GM12878 (cell line): ENCODE measurements around the gene ZNF2. TPM values are rescaled to one million over a fixed set of nuclear protein-coding genes. Genes with fewer than 3 reads are reported as not detected.

ENCODE experiments used
- ATAC-seq: fragments of 200-7000 bp; cut with Tn5 transposase; 3 replicates; pipeline ENCODE4 v1.9.1; 2020; ENCODE audit warnings: mild to moderate bottlenecking, moderate library complexity
- BruUV-seq: library from RNA; stranded (reverse); fragments of 400-500 nt; replicated peaks from 2 replicates; lab custom pipeline; 2021; lab: Mats Ljungman, UMichigan
- CTCF ChIA-PET: fragments of 300-600 bp; sonication (Branson Sonifier 250); formaldehyde crosslinking; extraction: SDS; loops from one replicate; lab custom pipeline; 2021; ENCODE audit warnings: inconsistent platforms; lab: Yijun Ruan, JAX
- POLR2A ChIA-PET: fragments of 350-600 bp; formaldehyde crosslinking; extraction: SDS; loops from one replicate; lab custom pipeline; 2021; ENCODE audit warnings: inconsistent platforms; lab: Charles Lee
- RAD21 ChIA-PET: fragments of 300-600 bp; sonication (Branson Sonifier 250); formaldehyde crosslinking; loops from one replicate; lab custom pipeline; 2023; ENCODE audit warnings: antibody characterized with exemption; ENCODE audit not compliant: unreplicated experiment; lab: Charles Lee
- SMC1A ChIA-PET: fragments of 300-600 bp; sonication (Branson Sonifier 250); formaldehyde crosslinking; loops from one replicate; lab custom pipeline; 2023; ENCODE audit not compliant: unreplicated experiment, uncharacterized antibody; lab: Charles Lee
- DNase-seq: peaks from one replicate; pipeline ENCODE4 v3.0.0-alpha.2; 2011; ENCODE audit warnings: low read depth, low spot score
- FAIRE-seq: peaks from 3 replicates; lab custom pipeline; 2011; peaks lifted over from hg19 to GRCh38; lab: Jason Lieb, UNC
- H2AFZ ChIP-seq: 2 replicates; pipeline ENCODE4 v1.6.0; 2011; ENCODE audit warnings: low read depth, low read length, control low read depth; ENCODE audit not compliant: control insufficient read depth
- H3K27ac ChIP-seq: 2 replicates; pipeline ENCODE4 v1.5.1; 2011; ENCODE audit warnings: control low read depth; ENCODE audit not compliant: control insufficient read depth, insufficient read depth
- H3K27me3 ChIP-seq, 2 experiments: replicated peaks in 1 of 2; 2 replicates each; pipeline versions ENCODE4 v1.6.0 to v1.6.1; 2011; ENCODE audit warnings: low read length in 1 of 2; ENCODE audit not compliant: control insufficient read depth in 2 of 2, insufficient read depth in 2 of 2
- H3K36me3 ChIP-seq, 2 experiments: 2 replicates each; pipeline ENCODE4 v1.5.1; 2011; ENCODE audit warnings: low read length in 1 of 2; ENCODE audit not compliant: control insufficient read depth in 2 of 2, insufficient read depth in 2 of 2
- H3K4me1 ChIP-seq: 2 replicates; pipeline ENCODE4 v1.6.1; 2011; ENCODE audit warnings: mild to moderate bottlenecking, low read length, moderate library complexity, mixed read lengths; ENCODE audit not compliant: control insufficient read depth, insufficient read depth
- H3K4me2 ChIP-seq: 2 replicates; pipeline ENCODE4 v1.6.0; 2011; ENCODE audit warnings: control low read depth; ENCODE audit not compliant: control insufficient read depth, insufficient read depth
- H3K4me3 ChIP-seq: fragments of 200-600 bp; sonication (generic); 2 replicates; pipeline ENCODE4 v1.5.1; 2016
- H3K79me2 ChIP-seq: 2 replicates; pipeline ENCODE4 v1.6.0; 2011; ENCODE audit warnings: low read length; ENCODE audit not compliant: control insufficient read depth, insufficient read depth
- H3K9ac ChIP-seq: 2 replicates; pipeline ENCODE4 v1.8.0; 2011; ENCODE audit warnings: low read length, control low read depth, mixed read lengths; ENCODE audit not compliant: control insufficient read depth, insufficient read depth
- H3K9me3 ChIP-seq: replicated peaks from 3 replicates; pipeline ENCODE4 v1.5.1; 2011; ENCODE audit warnings: mild to moderate bottlenecking, low read length; ENCODE audit not compliant: control insufficient read depth, insufficient read depth
- H4K20me1 ChIP-seq: 2 replicates; pipeline ENCODE4 v1.6.0; 2011; ENCODE audit not compliant: control insufficient read depth, insufficient read depth
- CREM ChIP-seq: IDR thresholded peaks from 2 replicates; pipeline ENCODE4 v1.6.1; 2014; ENCODE audit warnings: antibody characterized with exemption, low read depth
- E2F4 ChIP-seq: IDR thresholded peaks from 2 replicates; pipeline ENCODE4 v1.6.1; 2012; ENCODE audit warnings: low read depth, low read length, improper control_type of control experiment
- ELK1 ChIP-seq: IDR thresholded peaks from 2 replicates; pipeline ENCODE4 v1.6.1; 2012; ENCODE audit warnings: low read depth, low read length, improper control_type of control experiment
- IKZF1 ChIP-seq: fragments of 450-650 bp; conservative IDR thresholded peaks from 2 replicates; pipeline ENCODE4 v1.6.1; 2017; ENCODE audit warnings: antibody characterized with exemption, mild to moderate bottlenecking
- MLLT1 ChIP-seq: fragments of 450-650 bp; IDR thresholded peaks from 2 replicates; pipeline ENCODE4 v1.6.1; 2016; ENCODE audit warnings: mild to moderate bottlenecking
- PML ChIP-seq: IDR thresholded peaks from 2 replicates; pipeline ENCODE4 v1.6.1; 2012; ENCODE audit warnings: low read length, inconsistent platforms
- RAD51 ChIP-seq: fragments of 450-650 bp; IDR thresholded peaks from 2 replicates; pipeline ENCODE4 v1.6.1; 2016; ENCODE audit warnings: moderate library complexity, mild to moderate bottlenecking, inconsistent platforms
- ZBTB33 ChIP-seq: fragments of 450-650 bp; IDR thresholded peaks from 2 replicates; pipeline ENCODE4 v1.6.1; 2017; ENCODE audit warnings: mild to moderate bottlenecking
- ZNF207 ChIP-seq: fragments of 450-650 bp; IDR thresholded peaks from 2 replicates; pipeline ENCODE4 v1.6.1; 2014; ENCODE audit warnings: antibody characterized with exemption, mild to moderate bottlenecking, borderline replicate concordance
- ZNF274 ChIP-seq: IDR thresholded peaks from one replicate; pipeline ENCODE4 v1.8.0; 2011; ENCODE audit not compliant: insufficient read length, insufficient read depth
- ZNF384 ChIP-seq: IDR thresholded peaks from 2 replicates; pipeline ENCODE4 v1.6.1; 2012; ENCODE audit warnings: low read depth, mild to moderate bottlenecking, low read length, improper control_type of control experiment, borderline replicate concordance
- WGBS: methylation state at CpG from one replicate; pipeline ENCODE4 v1.1.6; 2016; ENCODE audit warnings: low lambda C conversion rate; ENCODE audit not compliant: insufficient replicate concordance, insufficient coverage; ENCODE audit errors: missing lambda C conversion rate; 5-methylcytosine and 5-hydroxymethylcytosine counted together
- in situ Hi-C: fragments of 300-500 bp; cut with MboI; formaldehyde crosslinking; loops from 9 replicates; pipeline ENCODE4 v1.14.3; 2018; ENCODE audit warnings: mixed read lengths
- intact Hi-C: fragments of 100-400 bp; cut with micrococcal nuclease; formaldehyde crosslinking; loops from one replicate; pipeline ENCODE4 v1.14.2; 2022; ENCODE audit not compliant: unreplicated experiment
- polyA plus RNA-seq, 11 experiments: library from polyadenylated mRNA; depleted of rRNA in 4 of 11; unstranded in 6 of 11; stranded (reverse) in 5 of 11; fragments of >200 nt; fragmentation: Nextera tagmentation in 4 of 11; fragmentation: Illumina TruSeq in 1 of 11; extraction: Ambion mirVana in 4 of 11; extraction: Trizol in 1 of 11; gene quantifications; 1 replicate in 1 of 11; 2 replicates in 10 of 11; pipeline versions ENCODE4 v1.2.1 to v1.2.3, GENCODE V29; 2011 to 2016; ENCODE audit warnings: inconsistent platforms in 2 of 11, missing spikeins in 2 of 11, low read depth in 1 of 11
- total RNA-seq, 4 experiments: library from RNA; depleted of rRNA in 3 of 4; stranded (reverse); fragments of >200 nt in 3 of 4; fragmentation: Illumina TruSeq in 1 of 4; extraction: Trizol in 1 of 4; gene quantifications; 2 replicates each; pipeline versions ENCODE4 v1.2.1 to v1.2.3, GENCODE V29; 2013 to 2021

ZNF2 gene
- total and polyA plus RNA-seq, 10 of the 15 experiments (the other 5 are each of a cell fraction or from before 2014, with no cell fraction given): 2.4 to 5.1 (median 3.5) TPM

- H2AFZ ChIP-seq: peak overlapping the region; percentile 99
- FAIRE-seq: peak; percentile 83
- BruUV-seq: no TSS peak
- ChIA-PET RAD21 (interaction anchor here (1.4 to 4.2 kb wide), 5 partner anchors 39 to 98 kb away, joined by 4 to 17 read pairs (median 9); partner anchors contain the start of genes ZNF2 and ZNF514), CTCF (interaction anchor here (1.0 to 11.8 kb wide), 8 partner anchors 42 to 247 kb away, joined by 3 to 111 read pairs (median 4); partner anchors contain the start of gene ZNF2), SMC1A (interaction anchor here (0.8 to 1.9 kb wide), 3 partner anchors 45 to 99 kb away, joined by 3 to 5 read pairs (median 4); partner anchors contain the start of gene ZNF2), POLR2A (interaction anchor here (1.0 to 2.1 kb wide), 6 partner anchors 36 to 76 kb away, joined by 3 to 8 read pairs (median 3); partner anchors contain the start of gene ZNF514)
- H3K27me3 ChIP-seq: no peaks in the 10 kb centered on the region
- no peak for TF ChIP-seq ZBTB33
- TF ChIP-seq PML: peak; percentile 20; the same call in 1 of the 2 replicates
- TF ChIP-seq ZNF274: no peak
- no peak for TF ChIP-seq E2F4
- TF ChIP-seq ELK1: no peak
- TF ChIP-seq ZNF384: no peak
- TF ChIP-seq IKZF1: no peak
- TF ChIP-seq RAD51: 0 out of 2 replicates have a peak, but pooled peaks have one; percentile 19
- TF ChIP-seq MLLT1: 0 out of 2 replicates have a peak, but pooled peaks have one; percentile 12
- no peak for TF ChIP-seq ZNF207
- no peak for TF ChIP-seq CREM
- H3K4me1 ChIP-seq: peaks cover 16% of the 10 kb centered on the region
- intact Hi-C loops (no loop called here), in situ Hi-C loops (no loop called here)
- H3K36me3 ChIP-seq: no peaks in the 10 kb centered on the region
- peaks cover 41% of the 10 kb centered on the region for H3K79me2 ChIP-seq
- peaks cover 2% of the 10 kb centered on the region; the same call in 1 of the 2 replicates for H4K20me1 ChIP-seq
- peak overlapping the region; percentile 93 for H3K4me3 ChIP-seq
- peak overlapping the region; percentile 98 for H3K27ac ChIP-seq
- H3K9me3 ChIP-seq: no peaks in the 10 kb centered on the region
- DNase-seq: peak; percentile 8
- peak; percentile 3; the same call in 2 of the 3 replicates for ATAC-seq
- H3K4me2 ChIP-seq: peak overlapping the region; percentile 50
- H3K9ac ChIP-seq: peak overlapping the region; percentile 96
- 3% methylated on average over 11 of the region's 11 CpGs for WGBS
These were observed 44.6 kb upstream of the ZNF2 start for GRCh38 chr2:95121093-95121406.
